ENCODE data around the gene AOC3. TPM values are rescaled to one million over a fixed set of nuclear protein-coding genes. Genes with fewer than 3 reads are reported as not detected.

The AOC3 gene
- total and polyA plus RNA-seq, 2 of the 13 experiments (the other 11 are each of a cell fraction or from before 2014, with no cell fraction given) = 8.7 to 51.7 TPM

- TF ChIP-seq, protein P1, sequence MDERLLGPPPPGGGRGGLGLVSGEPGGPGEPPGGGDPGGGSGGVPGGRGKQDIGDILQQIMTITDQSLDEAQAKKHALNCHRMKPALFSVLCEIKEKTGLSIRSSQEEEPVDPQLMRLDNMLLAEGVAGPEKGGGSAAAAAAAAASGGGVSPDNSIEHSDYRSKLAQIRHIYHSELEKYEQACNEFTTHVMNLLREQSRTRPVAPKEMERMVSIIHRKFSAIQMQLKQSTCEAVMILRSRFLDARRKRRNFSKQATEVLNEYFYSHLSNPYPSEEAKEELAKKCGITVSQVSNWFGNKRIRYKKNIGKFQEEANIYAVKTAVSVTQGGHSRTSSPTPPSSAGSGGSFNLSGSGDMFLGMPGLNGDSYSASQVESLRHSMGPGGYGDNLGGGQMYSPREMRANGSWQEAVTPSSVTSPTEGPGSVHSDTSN (CRISPR knock-in tag; IDR thresholded peaks at IDR 0.05) = no peak
- no peak for TF ChIP-seq PAF1 (CRISPR knock-in tag; IDR thresholded peaks at IDR 0.05)
- TF ChIP-seq HCFC1 (IDR thresholded peaks at IDR 0.05; ENCODE audit: low read depth, low read length) = no peak
- TF ChIP-seq AGO1 (IDR thresholded peaks at IDR 0.05; ENCODE audit: low read depth, low read length, poor library complexity, severe bottlenecking) = no peak
- TF ChIP-seq, protein P2, sequence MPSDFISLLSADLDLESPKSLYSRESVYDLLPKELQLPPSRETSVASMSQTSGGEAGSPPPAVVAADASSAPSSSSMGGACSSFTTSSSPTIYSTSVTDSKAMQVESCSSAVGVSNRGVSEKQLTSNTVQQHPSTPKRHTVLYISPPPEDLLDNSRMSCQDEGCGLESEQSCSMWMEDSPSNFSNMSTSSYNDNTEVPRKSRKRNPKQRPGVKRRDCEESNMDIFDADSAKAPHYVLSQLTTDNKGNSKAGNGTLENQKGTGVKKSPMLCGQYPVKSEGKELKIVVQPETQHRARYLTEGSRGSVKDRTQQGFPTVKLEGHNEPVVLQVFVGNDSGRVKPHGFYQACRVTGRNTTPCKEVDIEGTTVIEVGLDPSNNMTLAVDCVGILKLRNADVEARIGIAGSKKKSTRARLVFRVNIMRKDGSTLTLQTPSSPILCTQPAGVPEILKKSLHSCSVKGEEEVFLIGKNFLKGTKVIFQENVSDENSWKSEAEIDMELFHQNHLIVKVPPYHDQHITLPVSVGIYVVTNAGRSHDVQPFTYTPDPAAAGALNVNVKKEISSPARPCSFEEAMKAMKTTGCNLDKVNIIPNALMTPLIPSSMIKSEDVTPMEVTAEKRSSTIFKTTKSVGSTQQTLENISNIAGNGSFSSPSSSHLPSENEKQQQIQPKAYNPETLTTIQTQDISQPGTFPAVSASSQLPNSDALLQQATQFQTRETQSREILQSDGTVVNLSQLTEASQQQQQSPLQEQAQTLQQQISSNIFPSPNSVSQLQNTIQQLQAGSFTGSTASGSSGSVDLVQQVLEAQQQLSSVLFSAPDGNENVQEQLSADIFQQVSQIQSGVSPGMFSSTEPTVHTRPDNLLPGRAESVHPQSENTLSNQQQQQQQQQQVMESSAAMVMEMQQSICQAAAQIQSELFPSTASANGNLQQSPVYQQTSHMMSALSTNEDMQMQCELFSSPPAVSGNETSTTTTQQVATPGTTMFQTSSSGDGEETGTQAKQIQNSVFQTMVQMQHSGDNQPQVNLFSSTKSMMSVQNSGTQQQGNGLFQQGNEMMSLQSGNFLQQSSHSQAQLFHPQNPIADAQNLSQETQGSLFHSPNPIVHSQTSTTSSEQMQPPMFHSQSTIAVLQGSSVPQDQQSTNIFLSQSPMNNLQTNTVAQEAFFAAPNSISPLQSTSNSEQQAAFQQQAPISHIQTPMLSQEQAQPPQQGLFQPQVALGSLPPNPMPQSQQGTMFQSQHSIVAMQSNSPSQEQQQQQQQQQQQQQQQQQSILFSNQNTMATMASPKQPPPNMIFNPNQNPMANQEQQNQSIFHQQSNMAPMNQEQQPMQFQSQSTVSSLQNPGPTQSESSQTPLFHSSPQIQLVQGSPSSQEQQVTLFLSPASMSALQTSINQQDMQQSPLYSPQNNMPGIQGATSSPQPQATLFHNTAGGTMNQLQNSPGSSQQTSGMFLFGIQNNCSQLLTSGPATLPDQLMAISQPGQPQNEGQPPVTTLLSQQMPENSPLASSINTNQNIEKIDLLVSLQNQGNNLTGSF (CRISPR knock-in tag; IDR thresholded peaks at IDR 0.05) = no peak
- no peak; the same call in 1 of the 2 replicates for TF ChIP-seq KDM2A (CRISPR knock-in tag; IDR thresholded peaks at IDR 0.05; ENCODE audit: borderline replicate concordance, low read depth)
- no peak; the same call in 1 of the 2 replicates for TF ChIP-seq ZKSCAN8 (CRISPR knock-in tag; IDR thresholded peaks at IDR 0.05; ENCODE audit: borderline replicate concordance)
- TF ChIP-seq THRA (CRISPR knock-in tag; IDR thresholded peaks at IDR 0.05; ENCODE audit: borderline replicate concordance) = peak; percentile 57; the same call in 1 of the 2 replicates
- no peak for TF ChIP-seq ZNF549 (CRISPR knock-in tag; IDR thresholded peaks at IDR 0.05)
- TF ChIP-seq SP4 (CRISPR knock-in tag; IDR thresholded peaks at IDR 0.05) = no peak
- TF ChIP-seq ZNF329 (CRISPR knock-in tag; IDR thresholded peaks at IDR 0.05; ENCODE audit: low read depth) = no peak
- no peak for TF ChIP-seq IRF1 (CRISPR knock-in tag; IDR thresholded peaks at IDR 0.05; ENCODE audit: low read depth)
- no peak for TF ChIP-seq ZNF547 (CRISPR knock-in tag; IDR thresholded peaks at IDR 0.05)
- TF ChIP-seq RBAK (CRISPR knock-in tag; IDR thresholded peaks at IDR 0.05) = no peak
- no peak for TF ChIP-seq TAF15 (IDR thresholded peaks at IDR 0.05; ENCODE audit: low read depth, low read length, poor library complexity, severe bottlenecking)
- no peak for TF ChIP-seq NFE2L2 (IDR thresholded peaks at IDR 0.05; ENCODE audit: low read length)
- peak; percentile 65; the same call in 1 of the 2 replicates for TF ChIP-seq ZNF770 (CRISPR knock-in tag; IDR thresholded peaks at IDR 0.05)
- TF ChIP-seq RFX5 (IDR thresholded peaks at IDR 0.05; ENCODE audit: low read depth, low read length) = no peak
- no peak for TF ChIP-seq SMYD3 (CRISPR knock-in tag; IDR thresholded peaks at IDR 0.05)
- TF ChIP-seq ZNF235 (CRISPR knock-in tag; IDR thresholded peaks at IDR 0.05; ENCODE audit: borderline replicate concordance) = no peak
These were observed 40.6 kb downstream of the AOC3 start (continued) for GRCh38 chr17:42891539-42892152.

Measured in HepG2 (cell line).